ENCODE measurements around the gene CARMIL1.

The CARMIL1 gene

DNA sequence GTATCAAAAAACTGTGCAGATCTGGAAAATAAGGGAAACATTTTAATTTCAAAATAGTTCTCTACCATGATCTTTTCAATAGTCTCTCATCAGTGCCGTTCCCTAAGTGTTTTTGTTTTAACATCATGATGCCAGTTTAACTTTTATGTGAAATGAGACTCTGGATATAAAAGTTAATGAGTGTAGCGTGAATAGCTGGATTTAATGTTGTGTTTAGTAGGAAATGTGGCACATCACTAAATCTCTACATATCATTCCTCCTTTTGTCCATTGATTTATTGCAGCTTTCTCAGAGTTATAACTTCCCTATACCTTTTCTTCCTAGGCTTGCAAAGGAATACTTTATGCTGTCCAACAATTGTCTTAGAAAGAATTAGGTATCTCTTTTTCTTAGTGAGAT is 291.4 kb downstream of the CARMIL1 start:
- H3K27ac ChIP-seq: no peak overlapping the region
- no peak for TF ChIP-seq CTCF (conservative IDR thresholded peaks at IDR 0.05)

DNA sequence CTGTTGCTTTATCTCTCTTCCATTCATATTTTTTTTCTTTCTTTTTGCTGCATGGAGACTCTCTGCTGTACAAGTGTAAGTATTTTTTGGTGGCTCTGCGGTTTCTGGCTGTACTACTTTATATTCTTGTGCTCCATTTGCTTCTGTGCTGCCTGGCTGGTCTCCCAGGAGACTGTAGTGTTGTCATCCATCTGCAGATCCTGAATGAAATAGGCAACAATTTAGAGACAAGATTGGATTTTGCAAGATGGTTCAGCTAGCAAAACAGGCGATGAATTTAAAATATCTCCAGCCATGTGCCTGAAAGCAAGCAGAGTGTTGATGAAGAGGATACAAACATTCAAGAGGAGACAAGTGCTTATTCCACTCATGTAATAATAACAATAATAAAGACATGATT is 297.7 kb downstream of the CARMIL1 start:
- no peak for TF ChIP-seq CTCF (conservative IDR thresholded peaks at IDR 0.05)
- no peak overlapping the region for H3K27ac ChIP-seq

DNA sequence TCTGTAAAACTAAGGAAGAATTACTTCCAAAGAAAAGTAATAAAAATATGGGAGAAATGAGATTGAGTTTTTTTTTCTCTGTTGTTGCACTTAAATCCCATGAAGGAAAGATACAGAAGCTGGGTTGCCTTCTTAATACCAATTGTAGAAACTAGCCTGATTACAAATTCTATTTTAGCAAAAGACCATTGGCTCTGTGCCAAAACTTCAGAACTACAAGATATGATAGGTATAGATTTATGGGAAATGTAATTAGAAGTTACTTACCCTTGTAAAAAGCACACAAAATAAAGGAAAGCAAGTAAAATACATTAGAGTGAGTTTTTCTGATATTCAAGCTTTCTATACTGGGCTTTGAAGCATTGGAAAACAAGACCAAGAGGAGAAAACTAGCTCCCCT is 299.4 kb downstream of the CARMIL1 start:
- H3K27ac ChIP-seq: no peak overlapping the region
- TF ChIP-seq CTCF (conservative IDR thresholded peaks at IDR 0.05): no peak

- TF ChIP-seq CTCF (conservative IDR thresholded peaks at IDR 0.05): no peak
- H3K27ac ChIP-seq: no peak overlapping the region
These were observed 300.3 kb downstream of the CARMIL1 start for GRCh38 chr6:25579391-25579883.

GRCh38 chr6:25579902-25580495 is 300.8 kb downstream of the CARMIL1 start:
- H3K27ac ChIP-seq: no peak overlapping the region
- no peak for TF ChIP-seq CTCF (conservative IDR thresholded peaks at IDR 0.05)

DNA sequence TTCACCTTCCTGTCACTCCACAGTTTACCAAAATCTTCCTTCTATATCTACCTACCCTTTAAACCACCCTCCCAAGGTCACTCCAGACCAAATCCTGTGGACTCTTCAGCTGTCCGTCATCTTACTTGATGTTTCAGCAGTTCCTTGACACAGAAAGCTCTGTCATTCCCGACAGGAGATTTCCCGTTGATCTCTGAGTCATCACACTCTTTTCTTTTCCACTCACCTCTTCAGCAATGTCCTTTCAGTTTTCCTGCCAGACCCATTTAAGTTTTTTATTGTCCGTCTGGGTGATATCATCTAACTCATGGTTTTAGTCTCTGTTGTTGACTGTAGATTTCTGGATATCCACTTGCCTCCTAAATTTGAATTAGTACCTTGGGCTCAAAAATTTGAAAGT is 302.9 kb downstream of the CARMIL1 start:
- no peak overlapping the region for H3K27ac ChIP-seq
- no peak for TF ChIP-seq CTCF (conservative IDR thresholded peaks at IDR 0.05)

- no peak for TF ChIP-seq CTCF (conservative IDR thresholded peaks at IDR 0.05)
- H3K27ac ChIP-seq: no peak overlapping the region
These were observed 303.9 kb downstream of the CARMIL1 start for GRCh38 chr6:25583099-25583498.

Data from VCaP (cell line).